ENCODE measurements around the gene SEC22C.

DNA sequence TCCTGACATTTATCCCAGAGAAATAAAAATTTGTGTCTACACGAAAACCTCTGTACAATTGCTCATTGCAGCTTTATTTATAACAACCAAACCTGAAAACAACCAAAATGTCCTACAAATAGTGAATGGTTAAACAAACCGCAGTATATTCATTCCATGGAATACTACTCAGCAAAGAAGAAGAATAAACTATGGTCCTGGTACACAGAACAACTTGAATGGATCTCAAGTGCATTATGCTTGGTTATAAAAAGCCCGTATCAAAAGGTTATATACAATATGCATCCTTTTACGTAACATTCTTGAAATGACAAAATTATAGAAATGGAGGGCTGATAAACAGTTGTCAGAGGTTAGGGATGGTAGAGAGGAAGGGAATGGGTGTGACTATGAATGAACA, 3.7 kb downstream of the SEC22C start:
- TF ChIP-seq, protein P1, sequence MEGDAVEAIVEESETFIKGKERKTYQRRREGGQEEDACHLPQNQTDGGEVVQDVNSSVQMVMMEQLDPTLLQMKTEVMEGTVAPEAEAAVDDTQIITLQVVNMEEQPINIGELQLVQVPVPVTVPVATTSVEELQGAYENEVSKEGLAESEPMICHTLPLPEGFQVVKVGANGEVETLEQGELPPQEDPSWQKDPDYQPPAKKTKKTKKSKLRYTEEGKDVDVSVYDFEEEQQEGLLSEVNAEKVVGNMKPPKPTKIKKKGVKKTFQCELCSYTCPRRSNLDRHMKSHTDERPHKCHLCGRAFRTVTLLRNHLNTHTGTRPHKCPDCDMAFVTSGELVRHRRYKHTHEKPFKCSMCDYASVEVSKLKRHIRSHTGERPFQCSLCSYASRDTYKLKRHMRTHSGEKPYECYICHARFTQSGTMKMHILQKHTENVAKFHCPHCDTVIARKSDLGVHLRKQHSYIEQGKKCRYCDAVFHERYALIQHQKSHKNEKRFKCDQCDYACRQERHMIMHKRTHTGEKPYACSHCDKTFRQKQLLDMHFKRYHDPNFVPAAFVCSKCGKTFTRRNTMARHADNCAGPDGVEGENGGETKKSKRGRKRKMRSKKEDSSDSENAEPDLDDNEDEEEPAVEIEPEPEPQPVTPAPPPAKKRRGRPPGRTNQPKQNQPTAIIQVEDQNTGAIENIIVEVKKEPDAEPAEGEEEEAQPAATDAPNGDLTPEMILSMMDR (IDR thresholded peaks at IDR 0.05) = no peak
- TF ChIP-seq POLR2A (IDR thresholded peaks at IDR 0.05) = no peak
